GM06990 (cell line): ENCODE data around the gene NLRC5.
A peak's percentile ranks its signal among the peaks of the same experiment; 100 is the strongest.
"Not testable (repeated sequence)": the region's sequence is repeated elsewhere in the genome, so short reads cannot be mapped to it uniquely, and the experiment has no call there.

Experiments used
- DNase-seq: peaks from one replicate; pipeline ENCODE4 v3.0.0-alpha.2; 2011; ENCODE audit not compliant: insufficient read length; ENCODE audit errors: extremely low read depth
- H3K27me3 ChIP-seq: replicated peaks from 2 replicates; pipeline ENCODE4 v1.6.0; 2011; ENCODE audit warnings: low read length; ENCODE audit not compliant: control insufficient read depth, insufficient read depth
- H3K36me3 ChIP-seq: 2 replicates; pipeline ENCODE4 v1.5.1; 2011; ENCODE audit warnings: low read length; ENCODE audit not compliant: control insufficient read depth, insufficient read depth
- H3K4me3 ChIP-seq: replicated peaks from 2 replicates; pipeline ENCODE4 v1.5.1; 2011; ENCODE audit warnings: low read depth, mild to moderate bottlenecking, control low read depth, low read length
- TF ChIP-seq, protein P1 (sequence below): IDR thresholded peaks from 2 replicates; pipeline ENCODE4 v1.5.1; 2011; ENCODE audit warnings: low read length, control low read depth, mild to moderate bottlenecking, inconsistent platforms; ENCODE audit not compliant: insufficient read depth, poor library complexity, severe bottlenecking

The NLRC5 gene

DNA sequence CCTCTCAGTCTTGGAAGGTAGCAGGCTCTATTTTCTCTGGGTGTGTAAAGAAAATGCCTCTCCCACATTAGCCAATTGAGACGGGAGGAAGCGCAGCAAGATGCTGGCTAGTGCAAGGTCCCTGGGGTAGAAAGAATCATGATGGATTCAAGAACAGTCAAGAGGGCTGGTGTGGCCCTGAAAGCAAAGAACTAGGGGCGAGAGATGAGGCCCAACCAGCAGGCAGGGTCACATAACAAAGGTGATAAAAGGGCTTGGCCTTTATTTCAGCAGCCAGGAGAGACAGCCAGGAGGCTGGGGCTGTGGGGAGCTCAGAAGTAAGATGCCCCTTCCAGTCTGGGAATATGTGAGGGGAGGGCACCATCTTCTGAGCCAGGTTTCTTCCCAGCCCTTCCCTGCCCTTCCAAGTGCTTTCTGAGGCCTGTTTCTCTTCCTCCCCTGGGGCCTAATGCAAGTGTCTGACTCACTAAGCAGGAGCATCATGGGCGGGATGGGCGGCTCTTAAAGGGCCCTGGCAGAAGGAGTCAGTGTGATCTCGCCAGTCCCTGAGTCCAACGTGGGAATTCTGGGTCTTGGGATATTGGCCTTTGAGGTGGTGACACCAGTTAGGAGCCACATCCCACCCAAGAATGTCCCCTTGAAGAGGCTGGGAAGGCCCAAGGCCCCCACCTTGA, 3.9 kb upstream of the NLRC5 start:
- DNase-seq, result no peak
- Histone ChIP-seq H3K4me3 (no peak overlapping the region), H3K36me3 (peaks cover 2% of the 10 kb centered on the region), H3K27me3 (no peaks in the 10 kb centered on the region)
- TF ChIP-seq, protein P1, sequence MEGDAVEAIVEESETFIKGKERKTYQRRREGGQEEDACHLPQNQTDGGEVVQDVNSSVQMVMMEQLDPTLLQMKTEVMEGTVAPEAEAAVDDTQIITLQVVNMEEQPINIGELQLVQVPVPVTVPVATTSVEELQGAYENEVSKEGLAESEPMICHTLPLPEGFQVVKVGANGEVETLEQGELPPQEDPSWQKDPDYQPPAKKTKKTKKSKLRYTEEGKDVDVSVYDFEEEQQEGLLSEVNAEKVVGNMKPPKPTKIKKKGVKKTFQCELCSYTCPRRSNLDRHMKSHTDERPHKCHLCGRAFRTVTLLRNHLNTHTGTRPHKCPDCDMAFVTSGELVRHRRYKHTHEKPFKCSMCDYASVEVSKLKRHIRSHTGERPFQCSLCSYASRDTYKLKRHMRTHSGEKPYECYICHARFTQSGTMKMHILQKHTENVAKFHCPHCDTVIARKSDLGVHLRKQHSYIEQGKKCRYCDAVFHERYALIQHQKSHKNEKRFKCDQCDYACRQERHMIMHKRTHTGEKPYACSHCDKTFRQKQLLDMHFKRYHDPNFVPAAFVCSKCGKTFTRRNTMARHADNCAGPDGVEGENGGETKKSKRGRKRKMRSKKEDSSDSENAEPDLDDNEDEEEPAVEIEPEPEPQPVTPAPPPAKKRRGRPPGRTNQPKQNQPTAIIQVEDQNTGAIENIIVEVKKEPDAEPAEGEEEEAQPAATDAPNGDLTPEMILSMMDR, result no peak

DNA sequence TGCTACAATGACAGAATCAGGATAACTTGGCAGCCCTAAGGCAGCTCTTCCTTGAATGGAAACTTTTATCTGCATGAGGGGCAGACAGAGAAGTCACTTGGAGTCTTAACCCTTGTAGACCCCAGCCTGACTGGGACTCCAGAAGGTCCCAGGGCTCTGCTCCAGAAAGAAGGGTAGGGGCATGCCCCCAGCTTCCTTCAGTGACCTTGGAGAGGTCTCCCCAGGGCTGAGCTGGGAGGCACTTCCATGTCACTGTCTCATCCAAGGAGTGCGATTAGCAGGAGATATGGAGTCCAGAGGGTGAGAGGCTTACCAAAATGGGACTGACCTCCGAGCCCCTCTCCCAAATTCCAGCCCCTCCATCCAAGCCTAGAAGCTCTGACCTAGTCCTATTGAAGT, 3.4 kb upstream of the NLRC5 start:
- no peak overlapping the region for H3K4me3 ChIP-seq
- TF ChIP-seq, protein P1, result no peak
- H3K27me3 ChIP-seq, result no peaks in the 10 kb centered on the region
- no peak for DNase-seq
- peaks cover 2% of the 10 kb centered on the region for H3K36me3 ChIP-seq

DNA sequence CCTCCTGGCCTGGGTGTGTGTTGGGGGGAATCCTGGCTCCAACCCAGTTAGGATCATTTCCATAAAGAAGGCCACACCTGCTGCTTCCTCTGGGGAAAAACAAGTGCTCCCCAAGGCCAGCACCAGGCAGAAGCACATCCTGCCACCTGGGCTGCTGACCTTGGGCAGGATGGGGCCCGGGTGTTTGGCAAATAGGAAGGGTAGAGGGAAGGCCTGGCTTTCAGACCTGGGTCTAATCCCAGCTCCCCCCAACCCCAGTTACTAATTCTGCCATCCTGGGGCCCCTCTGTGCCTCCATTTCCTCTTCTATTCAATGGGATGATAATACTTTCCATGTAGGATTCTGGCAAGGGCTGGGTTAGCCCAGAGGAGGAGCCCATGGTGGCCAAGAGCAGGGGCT, 3.0 kb upstream of the NLRC5 start:
- TF ChIP-seq, protein P1, result no peak
- H3K27me3 ChIP-seq, result no peaks in the 10 kb centered on the region
- H3K36me3 ChIP-seq, result peaks cover 2% of the 10 kb centered on the region
- DNase-seq, result no peak
- H3K4me3 ChIP-seq, result no peak overlapping the region

DNA sequence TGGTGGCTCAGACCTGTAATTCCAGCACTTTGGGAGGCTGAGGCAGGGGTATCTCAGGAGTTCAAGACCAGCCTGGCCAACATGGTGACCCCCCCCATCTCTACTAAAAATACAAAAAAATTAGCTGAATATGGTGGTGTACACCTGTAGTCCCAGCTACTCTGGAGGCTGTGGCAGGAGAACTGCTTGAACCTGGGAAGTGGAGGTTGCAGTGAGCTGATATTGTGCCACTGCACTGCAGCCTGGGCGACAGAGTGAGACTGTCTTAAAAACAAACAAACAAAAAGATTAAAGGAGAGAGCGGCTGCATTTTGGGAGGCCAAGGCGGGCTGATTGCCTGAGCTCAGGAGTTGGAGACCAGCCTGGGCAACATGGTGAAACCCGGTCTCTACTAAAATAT, 2.4 kb upstream of the NLRC5 start:
- not testable (repeated sequence) for H3K36me3 ChIP-seq, DNase-seq, H3K4me3 ChIP-seq, H3K27me3 ChIP-seq

DNA sequence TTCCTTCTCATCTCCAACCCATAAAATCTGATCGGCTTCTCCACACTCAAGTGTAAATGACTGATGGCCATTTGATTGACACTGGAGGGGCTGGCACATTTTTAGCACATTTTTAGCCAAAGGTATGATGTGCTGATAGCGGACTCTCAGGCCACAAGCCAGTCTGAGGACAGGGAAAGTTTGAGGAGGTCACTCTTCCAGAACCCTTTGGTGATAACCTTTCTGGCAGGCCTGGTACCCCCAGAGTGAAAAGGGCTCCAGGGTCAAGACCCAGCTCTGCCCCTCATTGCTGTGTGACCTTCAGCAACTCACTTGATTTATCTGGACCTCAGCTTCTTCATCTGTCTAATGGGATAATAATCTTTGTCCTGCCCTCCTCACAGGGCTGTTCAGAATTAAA, 1.7 kb upstream of the NLRC5 start:
- Histone ChIP-seq H3K4me3 (no peak overlapping the region), H3K36me3 (peaks cover 4% of the 10 kb centered on the region), H3K27me3 (no peaks in the 10 kb centered on the region)
- TF ChIP-seq, protein P1, result no peak
- DNase-seq, result no peak

DNA sequence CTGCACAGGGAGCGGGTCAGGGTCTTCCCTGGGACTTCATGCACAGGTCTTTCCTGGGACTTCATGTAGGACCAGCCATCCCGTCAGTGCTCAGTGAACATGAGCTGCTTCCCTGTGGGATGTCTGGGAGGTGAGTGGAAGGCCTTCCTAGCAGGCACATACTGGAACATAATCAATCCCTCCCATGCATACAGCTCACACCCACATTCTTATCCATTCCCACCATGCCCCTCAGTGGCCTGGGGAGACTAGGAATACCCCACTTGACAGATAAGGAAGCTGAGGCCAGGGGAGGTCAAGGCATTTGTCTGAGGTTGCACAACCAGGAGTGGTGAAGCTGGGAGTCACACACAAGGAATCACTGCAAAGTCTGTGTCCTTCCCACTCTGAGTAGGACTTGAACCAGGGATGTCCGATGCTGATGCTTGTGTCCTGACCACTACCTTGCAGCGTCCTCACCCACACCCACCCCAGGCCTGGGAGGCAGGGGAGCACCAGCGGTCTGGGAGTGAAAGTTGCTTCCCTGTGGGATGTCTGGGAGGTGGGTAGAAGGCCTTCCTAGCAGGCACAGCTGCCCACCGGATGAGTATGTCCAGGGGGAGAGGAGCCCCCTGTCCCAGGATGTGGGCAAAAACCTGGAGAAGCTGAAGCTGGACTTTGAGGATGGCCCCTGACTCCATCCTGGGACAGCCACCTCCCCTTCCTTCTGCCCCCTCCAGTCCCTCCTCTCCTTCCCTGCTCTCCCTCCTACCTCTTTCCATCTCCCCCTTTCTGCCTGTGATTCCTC, 1.0 kb upstream of the NLRC5 start:
- Histone ChIP-seq H3K27me3 (no peaks in the 10 kb centered on the region), H3K4me3 (peak overlapping the region; percentile 92), H3K36me3 (peaks cover 4% of the 10 kb centered on the region)
- no peak for DNase-seq
- TF ChIP-seq, protein P1, result no peak
